HG03432 (cell line): Measurements from ENCODE around the gene MRGPRG.

Experiments
- ATAC-seq: cut with Tn5 transposase; IDR thresholded peaks from one replicate; pipeline ENCODE4 v1.9.1; 2021; ENCODE audit warnings: mild to moderate bottlenecking, moderate library complexity; ENCODE audit not compliant: unreplicated experiment

Gene MRGPRG

GRCh38 chr11:3225826-3226750 is 7.5 kb upstream of the MRGPRG start:
- no peak for ATAC-seq

- ATAC-seq, result no peak
Measured at GRCh38 chr11:3225159-3225758, 6.6 kb upstream of the MRGPRG start.

- ATAC-seq, result no peak
Measured at GRCh38 chr11:3224401-3225057, 5.9 kb upstream of the MRGPRG start.

- no peak for ATAC-seq
Measured at GRCh38 chr11:3223932-3224381, 5.3 kb upstream of the MRGPRG start.

- no peak for ATAC-seq
Measured at GRCh38 chr11:3222941-3223915, 4.6 kb upstream of the MRGPRG start.

- no peak for ATAC-seq
Measured at GRCh38 chr11:3222003-3222855, 3.6 kb upstream of the MRGPRG start.

GRCh38 chr11:3221408-3222002 is 2.9 kb upstream of the MRGPRG start:
- no peak for ATAC-seq

GRCh38 chr11:3220521-3221407 is 2.2 kb upstream of the MRGPRG start:
- no peak for ATAC-seq

- ATAC-seq, result no peak
Measured at GRCh38 chr11:3220101-3220500, 1.5 kb upstream of the MRGPRG start.

GRCh38 chr11:3219281-3219892 is 774 bp upstream of the MRGPRG start:
- ATAC-seq, result no peak

GRCh38 chr11:3217818-3218482 is 663 bp downstream of the MRGPRG start:
- ATAC-seq, result no peak

GRCh38 chr11:3216027-3216525 is 2.5 kb downstream of the MRGPRG start:
- ATAC-seq, result no peak

GRCh38 chr11:3215346-3216026 is 3.1 kb downstream of the MRGPRG start:
- ATAC-seq, result no peak

GRCh38 chr11:3214420-3214699 is 4.3 kb downstream of the MRGPRG start:
- no peak for ATAC-seq

GRCh38 chr11:3213659-3214419 is 4.8 kb downstream of the MRGPRG start:
- no peak for ATAC-seq

- no peak for ATAC-seq
Measured at GRCh38 chr11:3208272-3208671, 10.3 kb downstream of the MRGPRG start.
